AG08395 (cell line): ENCODE data around the gene SCRN2.

Source experiments
- DNase-seq: peaks from one replicate; pipeline ENCODE4 v3.0.0; 2012; ENCODE audit warnings: mixed read lengths, low spot score

SCRN2 gene

GRCh38 chr17:47840742-47841487 lies at the start of gene SCRN2:
Gene SCRN2, minus strand, starts transcription at chr17:47841273. Its CDS starts 430 bp downstream, at chr17:47840843.
- DNase-seq: peak; percentile 91

- DNase-seq: peak; percentile 75
Observed at GRCh38 chr17:47889734-47890529, 48.9 kb upstream of the SCRN2 start.

- no peak for DNase-seq
Observed at GRCh38 chr17:47888293-47888692, 47.2 kb upstream of the SCRN2 start.

GRCh38 chr17:47884905-47885730 lies 44.0 kb upstream of the SCRN2 start:
- no peak for DNase-seq

GRCh38 chr17:47884427-47884740 lies 43.3 kb upstream of the SCRN2 start:
- no peak for DNase-seq

GRCh38 chr17:47883589-47884426 lies 42.7 kb upstream of the SCRN2 start:
- DNase-seq: no peak

GRCh38 chr17:47882695-47883588 lies 41.9 kb upstream of the SCRN2 start:
- DNase-seq: no peak

GRCh38 chr17:47882247-47882646 lies 41.2 kb upstream of the SCRN2 start:
- DNase-seq: peak; percentile 73

- DNase-seq: no peak
Observed at GRCh38 chr17:47879776-47880454, 38.8 kb upstream of the SCRN2 start.

GRCh38 chr17:47879028-47879585 lies 38.0 kb upstream of the SCRN2 start:
- DNase-seq: peak; percentile 57

- no peak for DNase-seq
Observed at GRCh38 chr17:47878203-47879027, 37.3 kb upstream of the SCRN2 start.

GRCh38 chr17:47877368-47878034 lies 36.4 kb upstream of the SCRN2 start:
- no peak for DNase-seq

- DNase-seq: no peak
Observed at GRCh38 chr17:47875011-47875985, 34.2 kb upstream of the SCRN2 start.

GRCh38 chr17:47873200-47874090 lies 32.4 kb upstream of the SCRN2 start:
- no peak for DNase-seq

- DNase-seq: no peak
Observed at GRCh38 chr17:47872651-47873161, 31.6 kb upstream of the SCRN2 start.
